GM18498 (cell line): Measurements from ENCODE around the gene OR13C5.
"Not testable (repeated sequence)": the region's sequence is repeated elsewhere in the genome, so short reads cannot be mapped to it uniquely, and the experiment has no call there.

Experiments
- ATAC-seq: cut with Tn5 transposase; IDR thresholded peaks from one replicate; pipeline ENCODE4 v1.9.1; 2021; ENCODE audit warnings: mild to moderate bottlenecking, moderate library complexity; ENCODE audit not compliant: unreplicated experiment

The OR13C5 gene

GRCh38 chr9:104599313-104599712 lies at the start of gene OR13C5:
Gene OR13C5 (minus strand): TSS chr9:104599413. CDS start chr9:104599413, 0 bp downstream.
- not testable (repeated sequence) for ATAC-seq

- no peak for ATAC-seq
These were observed 36.2 kb upstream of the OR13C5 start for GRCh38 chr9:104635456-104635855.

- ATAC-seq = no peak
These were observed 34.8 kb upstream of the OR13C5 start for GRCh38 chr9:104633976-104634520.

GRCh38 chr9:104625964-104626363 lies 26.8 kb upstream of the OR13C5 start:
- ATAC-seq = not testable (repeated sequence)

GRCh38 chr9:104618104-104618503 lies 18.9 kb upstream of the OR13C5 start, which contains the start of gene OR13C9:
Gene OR13C9 (minus strand): TSS chr9:104618204. CDS start chr9:104618204, 0 bp downstream.
- ATAC-seq = no peak

- no peak for ATAC-seq
These were observed 18.2 kb upstream of the OR13C5 start for GRCh38 chr9:104617418-104617817.

GRCh38 chr9:104611213-104611612 lies 12.0 kb upstream of the OR13C5 start:
- ATAC-seq = no peak

- no peak for ATAC-seq
These were observed 9.1 kb upstream of the OR13C5 start for GRCh38 chr9:104608336-104608735.

- no peak for ATAC-seq
These were observed 6.9 kb upstream of the OR13C5 start for GRCh38 chr9:104606152-104606551.

- not testable (repeated sequence) for ATAC-seq
These were observed 6.3 kb upstream of the OR13C5 start, which contains the start of gene OR13C2 for GRCh38 chr9:104605527-104605926. Gene OR13C2 (minus strand): TSS chr9:104605627. CDS start chr9:104605627, 0 bp downstream.

- no peak for ATAC-seq
These were observed 5.6 kb upstream of the OR13C5 start for GRCh38 chr9:104604801-104605200.

- ATAC-seq = not testable (repeated sequence)
These were observed 464 bp downstream of the OR13C5 start for GRCh38 chr9:104598749-104599148.

GRCh38 chr9:104589626-104590025 lies 9.6 kb downstream of the OR13C5 start:
- ATAC-seq = no peak

GRCh38 chr9:104586496-104587180 lies 12.6 kb downstream of the OR13C5 start:
- ATAC-seq = no peak

- no peak for ATAC-seq
These were observed 18.7 kb downstream of the OR13C5 start for GRCh38 chr9:104580562-104580961.

GRCh38 chr9:104577263-104577662 lies 21.9 kb downstream of the OR13C5 start:
- ATAC-seq = no peak

- ATAC-seq = no peak
These were observed 23.8 kb downstream of the OR13C5 start for GRCh38 chr9:104575456-104575855.

GRCh38 chr9:104572612-104573011 lies 26.6 kb downstream of the OR13C5 start:
- ATAC-seq = no peak

- ATAC-seq = no peak
These were observed 30.3 kb downstream of the OR13C5 start, which contains the start of gene OR13C8 for GRCh38 chr9:104568868-104569267. Gene OR13C8 (plus strand): TSS chr9:104569168. CDS start chr9:104569168, 0 bp downstream.

- no peak for ATAC-seq
These were observed 34.9 kb downstream of the OR13C5 start for GRCh38 chr9:104564358-104564757.

GRCh38 chr9:104556830-104557634 lies 42.2 kb downstream of the OR13C5 start:
- ATAC-seq = no peak
